Natural killer cell (primary cell): Measurements from ENCODE around the gene BCL7B. TPM values are rescaled to one million over a fixed set of nuclear protein-coding genes. Genes with fewer than 3 reads are reported as not detected.
"Not testable (repeated sequence)": the region's sequence is repeated elsewhere in the genome, so short reads cannot be mapped to it uniquely, and the experiment has no call there.

Experiments
- ATAC-seq, 3 donors: fragments of 150-1000 bp in 2 of 3; fragments of 200-7000 bp in 1 of 3; cut with Tn5 transposase; 1 replicate in 1 of 3; 2 replicates in 2 of 3; pipeline ENCODE4 v1.10.0; 2021; ENCODE audit warnings: mild to moderate bottlenecking in 2 of 3, moderate library complexity in 2 of 3
- DNase-seq, 2 donors: peaks; one replicate each; pipeline versions ENCODE4 v3.0.0 to v3.0.0-alpha.2; 2013 to 2021; ENCODE audit warnings: mixed read lengths in 1 of 2
- H3K27ac ChIP-seq: one replicate; pipeline ENCODE4 v1.5.1; 2013; ENCODE audit warnings: mild to moderate bottlenecking, low read length
- H3K27me3 ChIP-seq: one replicate; pipeline ENCODE4 v1.6.1; 2013; ENCODE audit warnings: low read length; ENCODE audit not compliant: control insufficient read depth, insufficient read depth
- H3K36me3 ChIP-seq: one replicate; pipeline ENCODE4 v1.6.1; 2013; ENCODE audit warnings: low read length; ENCODE audit not compliant: control insufficient read depth, insufficient read depth
- H3K4me1 ChIP-seq: one replicate; pipeline ENCODE4 v1.6.1; 2013; ENCODE audit warnings: low read length; ENCODE audit not compliant: control insufficient read depth, insufficient read depth
- H3K4me3 ChIP-seq: one replicate; pipeline ENCODE4 v1.5.1; 2013; ENCODE audit warnings: low read length
- H3K9me3 ChIP-seq: one replicate; pipeline ENCODE4 v1.6.1; 2013; ENCODE audit warnings: low read length; ENCODE audit not compliant: control insufficient read depth, insufficient read depth
- H3K27ac Mint-ChIP-seq, 2 donors: one replicate each; pipeline ENCODE4 v1.8.0; 2022; ENCODE audit warnings: mild to moderate bottlenecking in 2 of 2, mixed read lengths in 2 of 2, moderate library complexity in 1 of 2
- H3K27me3 Mint-ChIP-seq, 2 donors: one replicate each; pipeline ENCODE4 v1.8.0; 2022; ENCODE audit warnings: low read depth in 2 of 2, mixed read lengths in 2 of 2
- H3K36me3 Mint-ChIP-seq: one replicate; pipeline ENCODE4 v1.8.0; 2022; ENCODE audit warnings: mixed read lengths
- H3K4me1 Mint-ChIP-seq, 2 donors: one replicate each; pipeline ENCODE4 v1.8.0; 2022; ENCODE audit warnings: mixed read lengths in 2 of 2
- H3K4me3 Mint-ChIP-seq: one replicate; pipeline ENCODE4 v1.8.0; 2022; ENCODE audit warnings: mild to moderate bottlenecking, moderate library complexity, mixed read lengths
- H3K9me3 Mint-ChIP-seq, 2 donors: one replicate each; pipeline ENCODE4 v1.8.0; 2022; ENCODE audit warnings: mixed read lengths in 2 of 2
- WGBS: methylation state at CpG from one replicate; pipeline ENCODE4 v1.1.7; 2013; ENCODE audit warnings: missing lambda C conversion rate; ENCODE audit not compliant: insufficient coverage; 5-methylcytosine and 5-hydroxymethylcytosine counted together
- intact Hi-C: fragments of 100-400 bp; cut with micrococcal nuclease; formaldehyde crosslinking; loops from one replicate; pipeline ENCODE4 v1.14.2; 2022
- total RNA-seq, 4 donors: library from RNA; stranded (reverse); fragments of 120-200 nt in 1 of 4; gene quantifications; one replicate each; pipeline versions ENCODE4 v1.2.3 to v1.2.4, GENCODE V29; 2013 to 2022
- TF ChIP-seq, protein P1 (sequence below): fragments of 200-600 bp; IDR thresholded peaks from one replicate; pipeline ENCODE4 v1.8.0; 2022; ENCODE audit warnings: antibody characterized with exemption

BCL7B gene
- total RNA-seq, 3 donors from 2014 or later (not counting 1 experiment from before 2014, with no cell fraction given), result 109 to 131 (median 120) TPM

GRCh38 chr7:73556208-73557107 is 1.0 kb downstream of the BCL7B start:
- 31% methylated on average over 26 of the region's 28 CpGs for WGBS
- H3K27ac ChIP-seq, result peak overlapping the region; percentile 63
- H3K4me1 ChIP-seq, result peaks cover 26% of the 10 kb centered on the region
- no peaks in the 10 kb centered on the region for H3K9me3 ChIP-seq
- H3K27me3 ChIP-seq, result no peaks in the 10 kb centered on the region
- DNase-seq, result no peak
- no peaks in the 10 kb centered on the region for H3K9me3 Mint-ChIP-seq
- no peak for ATAC-seq
- H3K4me3 Mint-ChIP-seq, result peak overlapping the region; percentile 93
- intact Hi-C loops, result loop anchor here (1.0 kb wide), 2 partner anchors 22 to 34 kb away; partner anchors contain the start of genes BAZ1B and TBL2
- H3K36me3 ChIP-seq, result peaks cover 6% of the 10 kb centered on the region
- H3K27me3 Mint-ChIP-seq, result no peaks in the 10 kb centered on the region
- H3K27ac Mint-ChIP-seq, result peak overlapping the region; percentile 94 to 96
- H3K4me1 Mint-ChIP-seq, result peaks cover 35 to 44% of the 10 kb centered on the region in 2 donors
- TF ChIP-seq, protein P1, sequence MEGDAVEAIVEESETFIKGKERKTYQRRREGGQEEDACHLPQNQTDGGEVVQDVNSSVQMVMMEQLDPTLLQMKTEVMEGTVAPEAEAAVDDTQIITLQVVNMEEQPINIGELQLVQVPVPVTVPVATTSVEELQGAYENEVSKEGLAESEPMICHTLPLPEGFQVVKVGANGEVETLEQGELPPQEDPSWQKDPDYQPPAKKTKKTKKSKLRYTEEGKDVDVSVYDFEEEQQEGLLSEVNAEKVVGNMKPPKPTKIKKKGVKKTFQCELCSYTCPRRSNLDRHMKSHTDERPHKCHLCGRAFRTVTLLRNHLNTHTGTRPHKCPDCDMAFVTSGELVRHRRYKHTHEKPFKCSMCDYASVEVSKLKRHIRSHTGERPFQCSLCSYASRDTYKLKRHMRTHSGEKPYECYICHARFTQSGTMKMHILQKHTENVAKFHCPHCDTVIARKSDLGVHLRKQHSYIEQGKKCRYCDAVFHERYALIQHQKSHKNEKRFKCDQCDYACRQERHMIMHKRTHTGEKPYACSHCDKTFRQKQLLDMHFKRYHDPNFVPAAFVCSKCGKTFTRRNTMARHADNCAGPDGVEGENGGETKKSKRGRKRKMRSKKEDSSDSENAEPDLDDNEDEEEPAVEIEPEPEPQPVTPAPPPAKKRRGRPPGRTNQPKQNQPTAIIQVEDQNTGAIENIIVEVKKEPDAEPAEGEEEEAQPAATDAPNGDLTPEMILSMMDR, result no peak
- no peaks in the 10 kb centered on the region for H3K36me3 Mint-ChIP-seq
- H3K4me3 ChIP-seq, result peak overlapping the region; percentile 68

GRCh38 chr7:73555411-73555982 is 2.0 kb downstream of the BCL7B start:
- H3K9me3 Mint-ChIP-seq, result no peaks in the 10 kb centered on the region
- H3K4me3 Mint-ChIP-seq, result peak overlapping the region; percentile 93
- Histone ChIP-seq H3K9me3 (no peaks in the 10 kb centered on the region), H3K4me3 (no peak overlapping the region), H3K27me3 (no peaks in the 10 kb centered on the region), H3K4me1 (peaks cover 26% of the 10 kb centered on the region), H3K36me3 (peaks cover 12% of the 10 kb centered on the region), H3K27ac (no peak overlapping the region)
- H3K27me3 Mint-ChIP-seq, result no peaks in the 10 kb centered on the region
- TF ChIP-seq, protein P1, result no peak
- ATAC-seq (no peak), DNase-seq (no peak)
- 96% methylated on average over 6 of the region's 6 CpGs for WGBS
- H3K27ac Mint-ChIP-seq, result peak overlapping the region; percentile 94 to 96
- intact Hi-C loops, result no loop called here
- H3K4me1 Mint-ChIP-seq, result peaks cover 35 to 44% of the 10 kb centered on the region in 2 donors
- H3K36me3 Mint-ChIP-seq, result no peaks in the 10 kb centered on the region

DNA sequence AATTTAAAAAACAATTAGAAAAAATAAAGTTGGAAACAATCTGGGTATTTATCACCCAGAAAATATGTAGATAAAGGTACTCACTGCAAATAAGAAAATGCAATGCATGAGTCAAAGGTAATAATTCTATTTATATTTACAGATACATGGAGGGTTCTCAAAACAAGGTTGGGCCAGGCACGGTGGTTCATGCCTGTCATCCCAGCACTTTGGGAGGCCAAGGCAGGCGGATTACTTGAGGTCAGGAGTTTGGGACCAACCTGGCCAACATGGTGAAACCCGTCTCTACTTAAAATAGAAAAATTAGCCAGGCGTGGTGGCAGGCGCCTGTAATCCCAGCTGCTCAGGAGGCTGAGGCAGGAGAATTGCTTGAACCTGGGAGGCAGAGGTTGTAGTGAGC is 7.4 kb downstream of the BCL7B start:
- H3K4me1 Mint-ChIP-seq, result peaks cover 37 to 51% of the 10 kb centered on the region in 2 donors
- H3K4me3 ChIP-seq, H3K27ac Mint-ChIP-seq, H3K9me3 ChIP-seq, H3K27me3 ChIP-seq, DNase-seq, ATAC-seq, H3K27ac ChIP-seq, H3K4me1 ChIP-seq, H3K36me3 Mint-ChIP-seq, H3K4me3 Mint-ChIP-seq, H3K27me3 Mint-ChIP-seq, H3K9me3 Mint-ChIP-seq, intact Hi-C loops: not testable (repeated sequence)
- peaks cover 33% of the 10 kb centered on the region for H3K36me3 ChIP-seq
- 94% methylated on average over 5 of the region's 5 CpGs for WGBS

GRCh38 chr7:73549176-73549575 is 8.3 kb downstream of the BCL7B start:
- intact Hi-C loops, result no loop called here
- Histone ChIP-seq H3K36me3 (peaks cover 33% of the 10 kb centered on the region), H3K27me3 (no peaks in the 10 kb centered on the region), H3K9me3 (no peaks in the 10 kb centered on the region), H3K27ac (no peak overlapping the region), H3K4me3 (no peak overlapping the region), H3K4me1 (peaks cover 3% of the 10 kb centered on the region)
- TF ChIP-seq, protein P1, result no peak
- H3K36me3 Mint-ChIP-seq, result no peaks in the 10 kb centered on the region
- no peak for ATAC-seq
- DNase-seq, result no peak
- peak overlapping the region in 1 of 2 donors; percentile 3 for H3K27ac Mint-ChIP-seq
- no peak overlapping the region for H3K4me3 Mint-ChIP-seq
- 100% methylated on average over 1 of the region's 4 CpGs for WGBS
- H3K27me3 Mint-ChIP-seq, result no peaks in the 10 kb centered on the region
- no peaks in the 10 kb centered on the region for H3K9me3 Mint-ChIP-seq
- peaks cover 28 to 42% of the 10 kb centered on the region in 2 donors for H3K4me1 Mint-ChIP-seq
